HG02759 (cell line): ENCODE data around the gene RAB6A.
A peak's percentile ranks its signal among the peaks of the same experiment; 100 is the strongest.
"Not testable (repeated sequence)": the region's sequence is repeated elsewhere in the genome, so short reads cannot be mapped to it uniquely, and the experiment has no call there.

Source experiments
- ATAC-seq: cut with Tn5 transposase; IDR thresholded peaks from one replicate; pipeline ENCODE4 v1.9.1; 2021; ENCODE audit warnings: mild to moderate bottlenecking, moderate library complexity; ENCODE audit not compliant: unreplicated experiment

The RAB6A gene

DNA sequence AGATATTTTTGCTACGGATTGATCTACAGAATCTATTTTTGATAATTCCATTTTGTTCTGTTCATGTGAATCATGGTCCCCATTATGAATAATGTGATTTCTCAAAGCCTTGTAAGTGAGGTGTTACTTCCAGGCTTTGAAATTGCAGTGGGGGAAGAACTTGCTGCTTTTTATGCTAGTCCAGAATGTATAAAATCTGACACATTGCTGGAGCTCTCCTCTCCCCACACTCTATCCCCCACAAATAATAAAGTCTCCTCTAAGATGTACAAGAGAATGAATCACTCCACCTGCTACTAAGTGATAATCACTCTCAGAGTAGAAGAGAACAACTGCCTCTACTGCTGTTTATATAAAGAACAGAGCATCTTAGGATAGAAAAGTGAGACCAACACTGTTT is 5.9 kb upstream of the RAB6A start:
- ATAC-seq = no peak

DNA sequence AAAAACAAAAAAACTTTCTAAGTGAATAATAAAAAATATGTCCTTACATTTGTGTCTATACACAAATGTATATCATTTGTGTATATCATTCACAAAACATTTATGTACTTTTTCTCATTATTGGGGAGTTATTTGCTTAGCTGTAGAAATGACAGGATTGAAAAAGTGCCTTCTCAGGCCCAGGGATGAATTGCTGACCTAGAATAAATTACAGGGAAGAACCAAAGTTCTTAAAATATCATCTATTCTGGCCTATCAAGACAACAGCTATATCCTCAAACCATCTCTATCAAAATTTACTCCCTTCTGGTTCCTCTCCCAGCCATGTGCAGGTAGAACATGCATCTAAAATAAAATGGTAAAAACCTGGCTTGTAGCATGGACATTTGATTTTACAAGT is 1.9 kb upstream of the RAB6A start:
- no peak for ATAC-seq

DNA sequence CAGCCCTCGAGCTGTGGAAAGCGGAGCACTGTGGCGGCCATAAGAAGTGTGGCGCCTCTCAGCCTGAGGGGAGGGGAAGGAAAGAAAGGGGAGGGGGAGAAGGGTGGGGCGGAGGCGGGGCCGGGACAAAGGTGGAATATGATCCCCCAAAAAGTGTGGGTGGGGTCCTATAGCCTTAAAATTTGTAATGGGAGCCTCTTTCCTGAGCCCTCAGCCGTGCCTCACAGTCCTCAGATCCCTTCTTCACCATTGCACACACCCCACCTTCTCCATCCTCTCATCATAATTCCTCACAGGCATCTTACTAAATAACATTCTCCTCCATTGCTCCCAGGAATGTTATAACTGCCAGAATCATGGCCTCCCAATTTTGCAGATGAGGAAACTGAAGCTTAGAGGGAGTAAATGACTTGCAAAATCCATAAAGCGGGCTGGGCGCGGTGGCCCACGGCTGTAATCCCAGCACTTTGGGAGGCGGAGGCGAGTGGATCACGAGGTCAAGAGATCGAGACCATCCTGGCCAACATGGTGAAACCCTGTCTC is 600 bp upstream of the RAB6A start:
- ATAC-seq = peak; percentile 2

DNA sequence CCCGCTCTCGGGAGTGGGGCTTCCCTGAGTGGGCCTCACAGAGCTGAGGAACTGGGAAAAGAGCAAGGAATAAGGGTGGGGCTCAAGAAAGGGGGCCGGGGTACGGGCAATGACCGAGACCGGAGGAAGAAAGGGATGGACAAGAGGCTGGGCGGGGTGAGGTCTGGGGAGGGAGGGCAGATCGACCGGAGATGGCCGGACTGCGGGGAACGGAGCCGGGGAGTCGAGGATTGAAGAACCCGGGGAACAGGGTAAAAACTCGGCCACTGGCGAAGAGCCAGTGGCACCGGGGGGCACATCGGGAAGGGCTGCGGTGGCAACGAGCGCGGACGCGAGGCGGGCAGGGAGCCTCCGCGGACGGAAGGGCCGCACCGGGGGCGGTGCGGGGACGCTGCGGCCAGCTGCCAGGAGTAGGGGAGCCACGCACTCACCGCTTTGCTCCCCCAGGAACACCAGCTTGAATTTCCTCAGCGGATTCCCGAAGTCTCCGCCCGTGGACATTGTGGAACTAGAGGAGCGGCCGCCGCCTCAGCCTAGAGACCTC is 667 bp downstream of the RAB6A start:
- ATAC-seq = peak; percentile 2

DNA sequence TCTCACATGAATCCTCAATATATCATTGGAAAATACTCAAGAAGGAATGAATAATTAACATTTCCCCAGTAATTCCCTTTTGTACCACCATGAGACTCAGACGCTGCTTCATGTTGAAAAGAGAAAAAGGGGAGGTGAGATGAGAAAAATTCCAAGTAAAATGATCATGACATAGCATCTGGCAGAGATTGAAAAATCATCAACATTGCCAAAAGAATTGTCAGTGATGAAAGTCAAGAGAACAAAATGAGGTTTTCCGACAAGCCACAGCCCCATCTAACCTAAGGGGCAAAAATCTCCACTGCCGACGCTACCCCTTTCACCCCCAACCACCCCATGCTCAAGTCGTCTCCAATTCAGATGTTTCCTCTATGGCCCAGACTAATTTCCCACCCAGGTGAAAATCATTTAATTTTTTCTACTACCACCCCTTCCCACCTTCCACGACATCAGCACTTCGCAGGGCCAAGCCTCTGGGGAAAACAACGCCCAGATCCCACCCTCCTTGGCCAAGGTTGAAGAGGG is 1.2 kb downstream of the RAB6A start:
- ATAC-seq = no peak

DNA sequence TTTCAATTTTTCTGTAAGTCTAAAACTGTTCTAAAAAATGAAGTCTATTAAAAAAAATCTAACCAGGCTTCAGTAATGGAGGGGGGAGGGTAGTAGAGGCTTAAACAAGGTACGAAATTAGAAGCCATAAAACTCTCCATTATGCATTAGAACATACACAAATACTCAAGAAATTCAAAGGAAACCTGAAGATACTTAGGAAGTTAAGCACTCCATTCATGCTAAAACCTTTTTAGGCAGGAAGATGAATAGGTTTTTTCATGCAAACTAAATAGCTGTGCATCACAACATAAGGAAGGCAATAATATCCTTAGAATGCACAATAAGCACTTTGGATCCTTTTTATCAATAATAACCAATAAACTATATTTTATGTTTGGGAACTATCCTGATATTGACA is 2.4 kb downstream of the RAB6A start:
- ATAC-seq = no peak

DNA sequence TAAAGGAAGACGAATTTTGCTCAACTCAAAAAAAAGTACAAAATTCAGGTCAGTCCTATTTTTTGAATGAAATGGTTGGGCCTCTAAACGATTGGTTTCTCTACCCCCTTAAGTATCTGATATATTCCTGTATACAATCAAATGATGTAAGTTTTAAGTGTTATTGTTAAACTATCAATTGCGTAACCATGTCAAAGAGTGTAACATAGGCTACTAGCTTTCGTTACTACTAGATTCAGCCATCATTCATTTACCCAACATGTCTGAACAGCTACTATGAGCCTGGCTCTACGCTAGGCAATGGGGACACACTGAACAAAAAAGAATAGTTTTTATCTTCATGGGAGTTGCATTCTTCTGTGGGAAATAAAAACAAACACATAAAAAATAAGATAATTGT is 3.3 kb downstream of the RAB6A start:
- ATAC-seq = no peak

DNA sequence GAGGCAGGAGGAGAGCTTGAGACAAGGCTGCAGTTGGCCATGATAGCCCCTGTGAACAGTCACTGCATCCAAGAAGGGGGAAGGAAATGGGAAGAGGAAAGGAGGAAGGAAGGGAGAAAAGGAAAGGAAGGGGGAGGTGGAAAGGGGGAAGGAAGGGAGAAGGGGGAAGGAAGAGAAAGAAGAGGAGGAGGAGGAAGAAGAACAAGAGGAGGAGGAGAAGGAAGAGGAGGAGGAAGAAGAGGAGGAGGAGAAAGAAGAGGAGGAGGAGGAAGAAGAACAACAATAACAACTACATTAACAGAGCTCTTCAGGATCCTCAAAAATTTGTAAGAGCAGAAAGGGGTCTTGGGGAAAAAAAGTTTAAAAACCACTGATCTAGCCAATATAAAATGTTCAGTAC is 5.2 kb downstream of the RAB6A start:
- no peak for ATAC-seq

DNA sequence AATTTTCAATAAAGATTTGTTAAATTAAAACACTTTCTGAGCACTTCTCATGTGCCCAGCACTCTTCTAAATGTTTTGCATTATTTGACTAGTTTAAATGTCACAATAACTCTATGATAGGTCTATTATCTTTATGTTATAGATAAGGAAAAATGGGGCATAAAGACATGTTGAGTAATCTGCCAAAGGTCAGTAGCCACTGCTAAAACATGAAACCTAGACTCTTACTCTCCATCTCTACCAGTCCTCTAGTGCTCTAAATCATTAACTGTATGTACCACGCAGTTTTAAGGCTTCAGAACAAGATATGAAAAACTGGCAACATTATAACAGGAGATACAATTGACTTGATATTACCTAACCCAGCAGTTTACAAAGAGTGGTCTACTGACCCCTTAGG is 6.9 kb downstream of the RAB6A start:
- ATAC-seq = no peak

DNA sequence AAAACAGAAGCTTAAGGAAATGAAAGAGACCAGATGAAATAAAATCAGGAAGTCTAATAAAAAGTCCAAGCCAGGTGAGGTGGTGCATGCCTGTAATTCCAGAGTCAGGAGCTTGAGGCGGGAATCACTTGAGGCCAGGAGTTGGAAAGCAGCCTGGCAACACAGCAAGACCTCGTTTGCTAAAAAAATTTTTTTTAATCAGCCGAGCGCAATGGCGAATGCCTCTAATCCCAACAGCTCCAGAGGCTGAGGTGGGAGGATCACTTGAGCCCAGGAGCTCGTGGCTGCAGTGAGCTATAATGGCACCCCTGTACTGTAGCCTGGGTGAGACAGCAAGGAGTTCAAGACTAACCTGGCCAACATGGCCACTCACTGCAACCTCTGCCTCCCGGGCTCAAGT is 8.0 kb downstream of the RAB6A start:
- ATAC-seq = no peak

DNA sequence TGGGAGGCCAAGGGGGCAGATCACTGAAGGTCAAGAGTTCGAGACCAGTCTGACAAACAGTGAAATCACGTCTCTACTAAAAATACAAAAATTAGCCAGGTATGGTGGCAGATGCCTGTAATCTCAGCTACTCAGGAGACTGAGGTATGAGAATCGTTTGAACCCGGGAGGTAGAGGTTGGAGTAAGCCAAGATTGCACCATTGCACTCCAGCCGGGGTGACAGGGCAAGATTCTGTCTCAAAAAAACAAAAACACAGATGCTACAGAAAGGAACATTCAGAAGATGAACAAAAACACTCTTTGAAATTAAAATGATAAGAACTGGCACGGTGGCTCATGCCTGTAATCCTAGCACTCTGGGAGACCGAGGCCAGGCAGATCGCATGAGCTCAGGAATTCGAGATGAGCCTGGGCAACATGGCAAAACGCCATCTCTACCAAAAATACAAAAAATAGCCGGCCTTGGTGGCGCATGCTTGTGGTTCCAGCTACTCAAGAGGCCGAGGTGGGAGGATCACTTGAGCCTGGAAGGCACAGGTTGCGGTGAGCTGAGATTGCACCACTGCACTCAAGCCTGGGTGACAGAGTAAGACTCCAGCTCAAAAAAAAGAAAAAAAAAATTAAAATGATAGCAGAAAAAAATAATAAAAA is 8.5 kb downstream of the RAB6A start:
- ATAC-seq = no peak

DNA sequence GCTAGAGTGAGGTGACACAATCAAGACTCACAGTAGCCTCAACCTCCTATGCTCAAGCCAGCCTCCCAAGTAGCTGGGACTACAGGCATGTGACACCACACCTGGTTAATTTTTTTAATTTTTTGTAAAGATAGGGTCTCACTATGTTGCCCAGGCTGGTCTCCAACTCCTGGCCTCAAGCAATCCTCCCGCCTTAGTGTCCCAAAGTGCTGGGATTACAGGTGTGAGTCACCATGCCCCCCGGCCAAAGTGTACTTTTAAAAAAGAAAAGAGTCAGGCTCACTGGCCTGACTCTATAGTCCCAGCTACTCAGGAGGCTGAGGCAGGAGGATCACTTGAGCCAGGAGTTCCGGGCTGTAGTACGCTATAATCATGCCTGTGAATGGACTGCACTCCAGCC is 10.0 kb downstream of the RAB6A start:
- not testable (repeated sequence) for ATAC-seq

DNA sequence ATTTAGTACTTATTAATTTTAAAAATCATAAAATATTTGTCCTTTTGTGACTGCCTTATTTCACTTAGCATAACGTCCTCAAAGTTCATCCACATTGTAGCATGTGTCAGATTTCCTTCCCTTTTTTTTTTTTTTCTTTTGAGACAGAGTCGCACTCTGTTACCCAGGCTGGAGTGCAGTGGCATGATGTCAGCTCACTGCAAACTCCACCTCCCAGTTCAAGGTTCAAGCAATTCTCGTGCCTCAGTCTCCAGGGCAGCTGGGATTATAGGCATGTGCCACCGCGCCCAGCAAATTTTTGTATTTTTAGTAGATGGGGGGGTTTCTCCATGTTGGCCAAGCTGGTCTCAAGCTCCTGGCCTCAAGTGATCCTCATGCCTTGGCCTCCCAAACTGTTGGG is 10.6 kb downstream of the RAB6A start:
- no peak for ATAC-seq

DNA sequence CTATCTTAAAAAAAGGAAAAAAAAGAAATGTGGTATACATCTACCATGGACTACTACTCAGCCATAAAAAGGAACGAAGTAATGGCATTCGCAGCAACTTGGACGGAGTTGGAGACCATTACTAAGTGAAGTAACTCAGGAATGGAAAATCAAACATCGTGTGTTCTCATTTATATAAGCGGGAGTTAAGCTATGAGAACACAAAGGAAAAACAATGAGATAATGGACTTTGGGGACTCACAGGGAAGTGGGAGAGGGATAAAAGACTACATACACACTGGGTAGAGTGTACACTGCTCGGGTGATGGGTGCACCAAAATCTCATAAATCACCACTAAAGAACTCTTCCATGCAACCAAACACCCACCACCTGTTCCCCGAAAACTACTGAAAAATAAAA is 11.8 kb downstream of the RAB6A start:
- no peak for ATAC-seq

DNA sequence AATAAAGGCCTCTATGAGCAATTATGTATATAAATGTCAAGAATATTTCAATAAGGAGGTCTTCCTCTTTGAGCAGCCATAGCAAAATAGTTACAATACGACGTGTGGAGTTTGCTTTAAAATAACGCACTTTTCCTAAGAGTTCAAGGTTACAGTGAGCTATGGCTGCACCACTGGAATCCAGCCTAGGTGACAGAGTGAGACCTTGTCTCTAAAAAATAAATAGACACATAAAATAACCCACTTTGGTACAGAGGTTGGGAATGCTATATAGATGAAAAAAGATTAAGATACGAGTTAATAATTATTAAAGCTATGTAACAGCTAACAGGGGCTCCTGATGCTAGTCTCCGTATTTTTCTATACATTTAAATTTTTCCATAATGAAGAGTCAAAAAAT is 12.6 kb downstream of the RAB6A start:
- ATAC-seq = no peak

DNA sequence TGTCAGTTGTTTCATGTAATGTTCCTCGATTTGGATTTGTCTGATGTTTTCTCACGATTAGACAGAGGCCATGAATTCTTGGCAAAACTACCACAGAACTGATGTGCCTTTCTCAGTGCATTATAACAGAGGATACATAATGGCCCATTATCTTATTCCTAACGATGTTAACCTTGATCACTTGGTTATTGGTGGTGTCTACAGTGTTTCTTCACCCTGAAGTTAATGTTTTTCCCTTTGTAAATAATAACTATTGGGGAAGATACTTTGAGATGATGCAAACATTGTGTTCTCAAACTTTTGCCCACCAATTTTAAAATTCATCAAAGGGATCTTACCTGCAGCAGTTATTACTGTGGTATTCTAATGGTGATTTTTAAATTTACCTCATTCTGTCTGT is 13.1 kb downstream of the RAB6A start:
- ATAC-seq = no peak

DNA sequence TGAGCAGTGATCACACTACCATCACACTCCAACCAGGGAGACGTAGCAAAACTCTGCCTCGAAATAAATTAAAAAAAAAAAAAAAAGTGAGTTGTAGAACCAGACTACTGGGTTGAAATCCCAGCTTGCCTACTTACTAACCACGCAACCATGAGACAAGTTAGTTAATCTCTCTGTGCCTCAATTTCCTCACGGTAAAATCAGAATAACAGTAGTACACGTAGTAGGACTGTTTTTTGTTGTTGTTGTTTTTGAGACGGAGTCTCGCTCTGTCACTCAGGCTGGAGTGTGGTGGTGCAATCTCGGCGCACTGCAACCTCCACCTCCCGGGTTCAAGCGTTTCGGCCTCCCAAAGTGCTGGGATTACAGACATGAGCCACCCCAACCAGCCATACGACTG is 14.2 kb downstream of the RAB6A start:
- no peak for ATAC-seq

DNA sequence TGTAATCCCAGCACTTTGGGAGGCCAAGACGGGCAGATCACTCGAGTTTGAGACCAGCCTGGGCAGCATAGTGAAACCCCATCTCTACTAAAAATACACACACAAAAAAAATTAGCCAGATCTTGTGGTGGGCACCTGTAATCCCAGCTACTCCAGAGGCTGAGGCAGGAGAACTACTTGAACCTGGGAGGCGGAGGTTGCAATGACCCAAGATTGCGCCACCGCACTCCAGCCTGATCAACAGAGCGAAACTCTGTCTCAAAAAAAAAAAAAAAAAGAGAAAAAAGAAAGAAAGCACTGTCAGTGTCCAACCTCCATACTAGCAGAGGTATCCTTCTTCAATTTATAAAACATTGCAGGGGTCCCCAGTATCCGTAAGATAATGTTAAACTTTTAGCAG is 17.8 kb downstream of the RAB6A start:
- ATAC-seq = no peak

DNA sequence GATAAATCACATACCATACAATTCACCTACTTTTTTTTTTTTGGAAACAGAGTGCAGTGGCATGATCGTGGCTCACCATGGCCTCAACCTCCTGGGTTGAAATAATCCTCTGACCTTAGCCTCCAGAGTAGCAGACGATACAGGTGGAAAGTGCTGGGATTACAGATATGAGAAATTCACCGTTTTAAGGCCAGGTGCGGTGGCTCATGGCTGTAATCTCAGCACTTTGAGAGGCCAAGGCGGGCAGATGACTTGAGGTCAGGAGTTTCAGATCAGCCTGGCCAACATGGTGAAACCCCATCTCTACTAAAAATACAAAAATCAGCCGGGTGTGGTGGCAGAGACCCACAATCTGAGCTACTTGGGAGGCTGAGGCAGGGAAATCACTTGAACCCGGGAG is 24.9 kb downstream of the RAB6A start:
- not testable (repeated sequence) for ATAC-seq

DNA sequence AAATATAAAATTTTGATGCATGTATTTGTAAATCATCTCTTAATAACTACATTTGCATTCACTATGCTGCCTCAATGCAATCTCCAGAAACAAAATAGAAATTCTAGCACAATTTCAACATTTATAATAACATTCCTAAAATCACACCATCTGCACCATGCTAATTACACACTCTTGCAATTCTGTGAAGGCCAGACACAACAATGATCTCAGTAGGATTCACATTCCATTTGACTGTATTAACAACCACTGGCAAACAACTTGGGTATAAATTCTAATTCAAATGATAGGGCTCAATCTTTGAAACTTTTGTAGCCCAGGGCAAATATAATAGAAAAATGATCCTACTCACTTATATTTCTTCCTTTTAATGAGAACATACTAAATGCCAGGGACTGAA is 25.9 kb downstream of the RAB6A start:
- no peak for ATAC-seq

DNA sequence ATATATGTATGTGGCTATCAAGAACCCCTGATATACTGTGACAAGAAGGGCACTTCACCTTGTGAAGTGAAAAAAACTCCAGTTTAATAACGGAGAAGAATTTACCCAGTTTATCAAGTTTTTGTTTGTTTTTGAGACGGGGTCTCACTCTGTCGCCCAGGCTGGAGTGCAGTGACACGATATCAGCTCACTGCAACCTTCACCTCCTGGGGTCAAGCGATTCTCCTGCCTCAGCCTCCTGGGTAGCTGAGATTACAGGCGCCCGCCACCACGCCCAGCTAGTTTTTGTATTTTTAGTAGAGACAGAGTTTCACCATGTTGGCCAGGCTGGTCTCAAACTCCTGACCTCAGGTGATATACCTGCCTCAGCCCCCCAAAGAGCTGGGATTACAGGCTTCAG is 26.9 kb downstream of the RAB6A start:
- not testable (repeated sequence) for ATAC-seq

DNA sequence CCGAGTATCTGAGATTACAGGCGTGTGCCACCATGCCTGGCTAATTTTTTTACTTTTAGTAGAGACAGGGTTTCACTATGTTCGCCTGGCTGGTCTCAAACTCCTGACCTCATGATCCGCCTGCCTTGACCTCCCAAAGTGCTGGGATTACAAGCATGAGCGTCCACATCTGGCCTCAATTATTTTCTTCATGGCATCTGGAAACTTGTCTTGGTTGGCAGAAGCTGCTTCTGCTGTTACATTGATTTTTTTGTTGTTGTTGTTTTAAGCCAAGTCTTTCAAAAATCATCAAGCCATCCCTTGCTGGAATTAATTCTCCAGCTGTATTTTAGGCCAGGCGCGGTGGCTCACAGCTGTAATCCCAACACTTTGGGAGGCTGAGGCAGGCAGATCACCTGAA is 27.9 kb downstream of the RAB6A start:
- ATAC-seq = not testable (repeated sequence)
